ENCODE data around the gene CACNA1H.

DNA sequence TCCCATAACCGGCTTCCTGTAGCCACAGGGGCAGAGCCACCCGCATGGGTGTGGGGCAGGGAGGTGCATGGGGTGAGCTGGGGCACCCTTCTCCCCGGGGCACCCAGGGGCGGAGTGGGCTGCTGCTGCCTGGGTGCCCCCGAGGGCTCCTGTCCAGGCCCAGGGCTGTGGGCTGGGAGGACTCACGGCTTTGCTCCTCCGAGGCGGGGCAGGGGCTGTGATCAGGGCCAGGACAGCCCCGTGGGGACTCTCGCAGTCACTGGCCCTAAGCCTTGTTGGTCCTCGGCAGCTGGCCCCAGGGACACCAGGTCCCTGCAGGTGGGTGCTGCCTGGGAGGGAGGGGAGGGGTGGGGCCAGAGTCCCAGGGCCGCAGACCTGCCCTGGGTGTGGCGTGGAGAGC, 19.7 kb downstream of the CACNA1H start:
- TF ChIP-seq CTCF (IDR thresholded peaks at IDR 0.05) (no peak), POLR2AphosphoS5 (IDR thresholded peaks at IDR 0.05) (no peak), POLR2A (IDR thresholded peaks at IDR 0.05; ENCODE audit: low read depth) (no peak), EP300 (IDR thresholded peaks at IDR 0.05) (no peak)
